A549 (cell line): ENCODE results near the gene ADGRA3. TPM values are rescaled to one million over a fixed set of nuclear protein-coding genes. Genes with fewer than 3 reads are reported as not detected.

Source experiments
- ATAC-seq, 2 experiments: fragments of 200-7000 bp in 1 of 2; fragments of >200 bp in 1 of 2; cut with Nextera tagmentation in 1 of 2; cut with Tn5 transposase in 1 of 2; 3 replicates each; pipeline versions ENCODE4 v1.8.0 to v1.9.1; 2018 to 2020; ENCODE audit warnings: mild to moderate bottlenecking in 1 of 2, moderate library complexity in 1 of 2
- CTCF ChIA-PET: fragments of 300-600 bp; sonication (Branson Sonifier 250); formaldehyde crosslinking; extraction: SDS; loops from one replicate; lab custom pipeline; 2021; ENCODE audit warnings: antibody characterized with exemption, inconsistent platforms; lab: Yijun Ruan, JAX
- POLR2A ChIA-PET: fragments of 350-600 bp; formaldehyde crosslinking; extraction: SDS; loops from one replicate; lab custom pipeline; 2021; ENCODE audit warnings: antibody characterized with exemption, inconsistent platforms; lab: Yijun Ruan, JAX
- DNase-seq, 2 experiments: peaks; one replicate each; pipeline versions ENCODE4 v3.0.0 to v3.0.0-alpha.2; 2011 to 2016; ENCODE audit warnings: low read depth in 1 of 2, low spot score in 1 of 2
- FAIRE-seq: peaks from 2 replicates; lab custom pipeline; 2011; peaks lifted over from hg19 to GRCh38; lab: Jason Lieb, UNC
- H3K27ac ChIP-seq, 2 experiments: fragments of >200 bp; sonication (Bioruptor Twin); formaldehyde crosslinking; 3 replicates each; pipeline ENCODE4 v1.5.1; 2016 to 2017
- H3K4me1 ChIP-seq: fragments of >200 bp; sonication (Bioruptor Twin); formaldehyde crosslinking; 3 replicates; pipeline ENCODE4 v1.6.1; 2016
- H3K4me2 ChIP-seq: fragments of >200 bp; sonication (Bioruptor Twin); formaldehyde crosslinking; 3 replicates; pipeline ENCODE4 v1.6.1; 2016
- H3K4me3 ChIP-seq: fragments of >200 bp; sonication (Bioruptor Twin); formaldehyde crosslinking; 3 replicates; pipeline ENCODE4 v1.5.1; 2016
- H3K9me3 ChIP-seq: fragments of >200 bp; sonication (Bioruptor Twin); formaldehyde crosslinking; 3 replicates; pipeline ENCODE4 v1.6.1; 2016
- ATOH8 ChIP-seq: fragments of 250-450 bp; sonication (Bioruptor Pico); IDR thresholded peaks from 2 replicates; pipeline ENCODE4 v1.5.0; 2020; ENCODE audit warnings: low read depth, mild to moderate bottlenecking, moderate library complexity
- BCL3 ChIP-seq: fragments of >200 bp; sonication (Bioruptor Twin); formaldehyde crosslinking; IDR thresholded peaks from 3 replicates; pipeline ENCODE4 v1.6.1; 2016
- BHLHE40 ChIP-seq: IDR thresholded peaks from 2 replicates; pipeline ENCODE4 v1.6.1; 2012; ENCODE audit warnings: low read depth, low read length, inconsistent platforms
- CBX8 ChIP-seq: fragments of 200-600 bp; sonication (generic); IDR thresholded peaks from 2 replicates; pipeline ENCODE4 v1.6.1; 2016
- CHD2 ChIP-seq: fragments of 150-350 bp; IDR thresholded peaks from 2 replicates; pipeline ENCODE4 v1.6.1; 2014; ENCODE audit warnings: low read length; ENCODE audit not compliant: partially characterized antibody
- E2F6 ChIP-seq: IDR thresholded peaks from 2 replicates; pipeline ENCODE4 v1.6.1; 2012; ENCODE audit warnings: low read depth, borderline replicate concordance
- ELK1 ChIP-seq: fragments of 150-350 bp; IDR thresholded peaks from 2 replicates; pipeline ENCODE4 v1.6.1; 2014; ENCODE audit warnings: low read depth, mild to moderate bottlenecking, low read length
- GATA3 ChIP-seq: IDR thresholded peaks from 2 replicates; pipeline ENCODE4 v1.6.1; 2012; ENCODE audit warnings: borderline replicate concordance
- HOXA7 ChIP-seq: fragments of 250-450 bp; sonication (Bioruptor Pico); IDR thresholded peaks from 2 replicates; pipeline ENCODE4 v1.5.0; 2020; ENCODE audit warnings: mild to moderate bottlenecking, moderate library complexity
- JUNB ChIP-seq: fragments of >200 bp; sonication (Bioruptor Twin); formaldehyde crosslinking; IDR thresholded peaks from 2 replicates; pipeline ENCODE4 v1.6.1; 2016
- KDM1A ChIP-seq: fragments of 200-600 bp; sonication (generic); IDR thresholded peaks from 2 replicates; pipeline ENCODE4 v1.6.1; 2016; ENCODE audit warnings: low read depth, mild to moderate bottlenecking
- KDM5A ChIP-seq: fragments of 200-600 bp; sonication (generic); IDR thresholded peaks from 2 replicates; pipeline ENCODE4 v1.6.1; 2016; ENCODE audit warnings: antibody characterized with exemption, mild to moderate bottlenecking
- MAFK ChIP-seq: fragments of 450-650 bp; IDR thresholded peaks from 2 replicates; pipeline ENCODE4 v1.6.1; 2014; ENCODE audit not compliant: partially characterized antibody
- MAZ ChIP-seq: fragments of 150-350 bp; IDR thresholded peaks from 2 replicates; pipeline ENCODE4 v1.6.1; 2014; ENCODE audit warnings: antibody characterized with exemption, low read depth, low read length, borderline replicate concordance
- MYC ChIP-seq: IDR thresholded peaks from 2 replicates; pipeline ENCODE4 v1.6.1; 2012; ENCODE audit warnings: mild to moderate bottlenecking, inconsistent platforms, low read length, improper control_type of control experiment, borderline replicate concordance
- PBX3 ChIP-seq: IDR thresholded peaks from 2 replicates; pipeline ENCODE4 v1.6.1; 2012
- POLR2A ChIP-seq: IDR thresholded peaks from 2 replicates; pipeline ENCODE4 v1.6.1; 2012; ENCODE audit warnings: mild to moderate bottlenecking, low read length
- RAD21 ChIP-seq, 2 experiments: fragments of >200 bp in 1 of 2; sonication (Bioruptor Twin) in 1 of 2; formaldehyde crosslinking in 1 of 2; IDR thresholded peaks in 1 of 2; conservative IDR thresholded peaks in 1 of 2; 2 replicates in 1 of 2; 3 replicates in 1 of 2; pipeline ENCODE4 v1.6.1; 2012 to 2018; ENCODE audit warnings: inconsistent platforms in 1 of 2
- RNF2 ChIP-seq: fragments of 200-600 bp; sonication (generic); IDR thresholded peaks from 2 replicates; pipeline ENCODE4 v1.6.1; 2016; ENCODE audit warnings: low read depth, mild to moderate bottlenecking, antibody characterized with exemption, moderate library complexity, borderline replicate concordance
- SREBF2 ChIP-seq: fragments of 450-650 bp; IDR thresholded peaks from 2 replicates; pipeline ENCODE4 v1.6.1; 2014; ENCODE audit warnings: mild to moderate bottlenecking, moderate library complexity
- USF2 ChIP-seq: fragments of 450-650 bp; IDR thresholded peaks from 2 replicates; pipeline ENCODE4 v1.6.1; 2014; ENCODE audit warnings: antibody characterized with exemption
- ZSCAN20 ChIP-seq: fragments of 250-450 bp; sonication (Bioruptor Pico); IDR thresholded peaks from 2 replicates; pipeline ENCODE4 v1.8.0; 2022; ENCODE audit warnings: mild to moderate bottlenecking, moderate library complexity
- WGBS: methylation state at CpG from one replicate; pipeline ENCODE4 v1.1.6; 2017; ENCODE audit errors: missing lambda C conversion rate; 5-methylcytosine and 5-hydroxymethylcytosine counted together
- polyA plus RNA-seq, 4 experiments: library from polyadenylated mRNA; depleted of rRNA in 3 of 4; stranded (reverse); fragments of >200 nt; fragmentation: RNase III in 1 of 4; extraction: RNeasy Plus Mini Kit Qiagen cat#74134 plus additional on column Dnase treatment in 1 of 4; gene quantifications; 2 replicates in 3 of 4; 3 replicates in 1 of 4; pipeline ENCODE4 v1.2.3, GENCODE V29; 2011 to 2017

ADGRA3 gene
- polyA plus RNA-seq, 2 of the 4 experiments (the other 2 are of a cell fraction): 18.2 to 20.0 TPM

- Histone ChIP-seq H3K27ac (no peak overlapping the region), H3K4me2 (no peak overlapping the region), H3K9me3 (no peaks in the 10 kb centered on the region), H3K4me1 (peaks cover 12% of the 10 kb centered on the region; the same call in 2 of the 3 replicates), H3K4me3 (no peak overlapping the region)
- WGBS: 42% methylated on average over 2 of the region's 2 CpGs
- ATAC-seq: no peak
- TF ChIP-seq RAD21 (conservative IDR thresholded peaks at IDR 0.05 in 1 of 2, IDR thresholded peaks at IDR 0.05 in 1 of 2): no peak
- no peak for TF ChIP-seq CHD2
- TF ChIP-seq HOXA7 (CRISPR knock-in tag): no peak
- no peak for TF ChIP-seq SREBF2
- TF ChIP-seq MYC: no peak
- no peak for TF ChIP-seq KDM1A
- no peak for TF ChIP-seq USF2
- TF ChIP-seq JUNB: no peak
- TF ChIP-seq E2F6: no peak
- no peak for TF ChIP-seq BHLHE40
- no peak for TF ChIP-seq RNF2
- TF ChIP-seq ELK1: no peak
- no peak for TF ChIP-seq GATA3
- TF ChIP-seq KDM5A: no peak
- no peak for TF ChIP-seq ZSCAN20 (CRISPR knock-in tag)
- TF ChIP-seq ATOH8 (CRISPR knock-in tag): no peak
- TF ChIP-seq POLR2A: no peak
- TF ChIP-seq BCL3: no peak
- TF ChIP-seq MAZ: no peak
- ChIA-PET POLR2A (no interaction called here), CTCF (no interaction called here)
- DNase-seq: no peak
- FAIRE-seq: no peak
Observed at GRCh38 chr4:22478426-22478825, 37.4 kb downstream of the ADGRA3 start.

GRCh38 chr4:22477813-22478182 lies 38.1 kb downstream of the ADGRA3 start:
- POLR2A ChIA-PET: no interaction called here
- H3K9me3 ChIP-seq: no peaks in the 10 kb centered on the region

More at GRCh38 chr4:22477813-22478182, 38.1 kb downstream of the ADGRA3 start:
- H3K4me1 ChIP-seq: peaks cover 9% of the 10 kb centered on the region; the same call in 2 of the 3 replicates
- ATAC-seq (no peak), DNase-seq (no peak), FAIRE-seq (no peak)
- CTCF ChIA-PET: interaction anchor here (1.1 kb wide), 1 partner anchor 13 kb away, joined by 3 read pairs; no protein-coding TSS in a partner anchor
- WGBS: 75% methylated on average over 6 of the region's 6 CpGs
- H3K4me3 ChIP-seq: no peak overlapping the region
- H3K4me2 ChIP-seq: no peak overlapping the region
- no peak for TF ChIP-seq CBX8
- no peak for TF ChIP-seq PBX3
- peak; percentile 30 for TF ChIP-seq MAFK
- H3K27ac ChIP-seq: no peak overlapping the region
